A549 (cell line): ENCODE measurements around the gene MEOX1.

Experiments used
- BHLHE40 ChIP-seq: IDR thresholded peaks from 2 replicates; pipeline ENCODE4 v1.6.1; 2012; ENCODE audit warnings: low read depth, low read length, inconsistent platforms
- CTCF ChIP-seq: fragments of >200 bp; sonication (Bioruptor Twin); formaldehyde crosslinking; IDR thresholded peaks from 3 replicates; pipeline ENCODE4 v1.5.1; 2016
- EP300 ChIP-seq, 2 experiments: fragments of >200 bp; sonication (Bioruptor Twin); formaldehyde crosslinking; IDR thresholded peaks; 2 replicates in 1 of 2; 3 replicates in 1 of 2; pipeline ENCODE4 v1.6.1; 2016 to 2017
- MAFK ChIP-seq: fragments of 450-650 bp; IDR thresholded peaks from 2 replicates; pipeline ENCODE4 v1.6.1; 2014; ENCODE audit not compliant: partially characterized antibody
- NFE2L2 ChIP-seq: fragments of 150-350 bp; conservative IDR thresholded peaks from 2 replicates; pipeline ENCODE4 v1.6.1; 2014; ENCODE audit warnings: low read length
- POLR2A ChIP-seq: IDR thresholded peaks from 2 replicates; pipeline ENCODE4 v1.6.1; 2012; ENCODE audit warnings: mild to moderate bottlenecking, low read length

GRCh38 chr17:43603321-43603720 lies 58.4 kb downstream of the MEOX1 start:
- TF ChIP-seq EP300 (IDR thresholded peaks at IDR 0.05) (no peak), POLR2A (no peak), CTCF (no peak), BHLHE40 (no peak), MAFK (no peak), NFE2L2 (no peak)
